Loucy (cell line): ENCODE measurements around the gene SIPA1L3.

ENCODE experiments used
- H2AFZ ChIP-seq: fragments of 200-600 bp; sonication (generic); 2 replicates; pipeline ENCODE4 v1.6.0; 2016; ENCODE audit warnings: antibody characterized with exemption, mild to moderate bottlenecking, low read length, moderate library complexity
- H3F3A ChIP-seq: fragments of 200-600 bp; 2 replicates; pipeline ENCODE4 v1.6.0; 2016; ENCODE audit warnings: antibody characterized with exemption, low read depth, mild to moderate bottlenecking
- H3K27me3 ChIP-seq: fragments of 200-600 bp; sonication (generic); 2 replicates; pipeline ENCODE4 v1.6.1; 2014; ENCODE audit warnings: low read length, mild to moderate bottlenecking; ENCODE audit not compliant: insufficient read depth, poor library complexity, severe bottlenecking
- H3K36me3 ChIP-seq: fragments of 200-600 bp; sonication (generic); 2 replicates; pipeline ENCODE4 v1.6.1; 2016; ENCODE audit warnings: low read length; ENCODE audit not compliant: insufficient read depth
- H3K4me1 ChIP-seq: fragments of 200-600 bp; sonication (generic); 2 replicates; pipeline ENCODE4 v1.5.1; 2014; ENCODE audit warnings: low read length, mild to moderate bottlenecking; ENCODE audit not compliant: insufficient read depth, poor library complexity, severe bottlenecking
- H3K4me2 ChIP-seq: fragments of 200-600 bp; sonication (generic); 2 replicates; pipeline ENCODE4 v1.6.0; 2014; ENCODE audit warnings: antibody characterized with exemption, low read length, low read depth, mild to moderate bottlenecking; ENCODE audit not compliant: poor library complexity, severe bottlenecking
- H3K4me3 ChIP-seq: fragments of 200-600 bp; sonication (generic); 2 replicates; pipeline ENCODE4 v1.5.1; 2014; ENCODE audit warnings: low read length, mild to moderate bottlenecking, mixed read lengths; ENCODE audit not compliant: poor library complexity, severe bottlenecking
- H3K79me2 ChIP-seq: fragments of 200-600 bp; sonication (generic); 2 replicates; pipeline ENCODE4 v1.6.1; 2014; ENCODE audit warnings: low read length; ENCODE audit not compliant: insufficient read depth
- H3K9ac ChIP-seq: fragments of 200-600 bp; sonication (generic); 2 replicates; pipeline ENCODE4 v1.6.0; 2014; ENCODE audit warnings: mild to moderate bottlenecking, low read depth, low read length, moderate library complexity; ENCODE audit not compliant: poor library complexity, severe bottlenecking
- H3K9me2 ChIP-seq: fragments of 200-600 bp; sonication (generic); replicated peaks from 2 replicates; pipeline ENCODE4 v1.6.1; 2016; ENCODE audit warnings: low read depth, low read length, mixed read lengths
- H3K9me3 ChIP-seq: fragments of 200-600 bp; sonication (generic); 2 replicates; pipeline ENCODE4 v1.6.1; 2014; ENCODE audit warnings: mild to moderate bottlenecking, antibody characterized with exemption, low read length, low read depth; ENCODE audit not compliant: insufficient read depth
- H4K20me1 ChIP-seq: fragments of 200-600 bp; sonication (generic); 2 replicates; pipeline ENCODE4 v1.6.0; 2014; ENCODE audit warnings: antibody characterized with exemption, low read length, mild to moderate bottlenecking; ENCODE audit not compliant: insufficient read depth, poor library complexity, severe bottlenecking
- CTCF ChIP-seq: fragments of 200-600 bp; sonication (generic); conservative IDR thresholded peaks from 2 replicates; pipeline ENCODE4 v1.5.1; 2014; ENCODE audit warnings: mild to moderate bottlenecking, antibody characterized with exemption, low read length
- EZH2phosphoT487 ChIP-seq: fragments of 200-600 bp; IDR thresholded peaks from 2 replicates; pipeline ENCODE4 v1.6.1; 2018; ENCODE audit warnings: antibody characterized with exemption, mild to moderate bottlenecking, moderate library complexity, borderline replicate concordance

SIPA1L3 gene

GRCh38 chr19:37966662-37967231 lies 59.7 kb downstream of the SIPA1L3 start:
- no peak for TF ChIP-seq CTCF
- TF ChIP-seq EZH2phosphoT487: no peak
- H3K4me3 ChIP-seq: no peak overlapping the region
- H4K20me1 ChIP-seq: no peaks in the 10 kb centered on the region
- H3K9me2 ChIP-seq: no peaks in the 10 kb centered on the region
- no peaks in the 10 kb centered on the region; the same call in 1 of the 2 replicates for H3K9me3 ChIP-seq
- H3K79me2 ChIP-seq: peaks cover 45% of the 10 kb centered on the region; the same call in 1 of the 2 replicates
- H3K36me3 ChIP-seq: no peaks in the 10 kb centered on the region
- no peak overlapping the region for H3K9ac ChIP-seq
- no peak overlapping the region for H3K4me2 ChIP-seq
- no peaks in the 10 kb centered on the region for H3K4me1 ChIP-seq
- no peaks in the 10 kb centered on the region for H3F3A ChIP-seq
- no peak overlapping the region for H2AFZ ChIP-seq
- H3K27me3 ChIP-seq: no peaks in the 10 kb centered on the region

GRCh38 chr19:37969695-37970094 lies 62.7 kb downstream of the SIPA1L3 start:
- Histone ChIP-seq H3K9me2 (no peaks in the 10 kb centered on the region), H3K4me2 (no peak overlapping the region), H3F3A (no peaks in the 10 kb centered on the region), H4K20me1 (no peaks in the 10 kb centered on the region), H3K9ac (no peak overlapping the region), H3K27me3 (no peaks in the 10 kb centered on the region), H3K4me1 (no peaks in the 10 kb centered on the region), H3K9me3 (no peaks in the 10 kb centered on the region; the same call in 1 of the 2 replicates), H2AFZ (no peak overlapping the region), H3K79me2 (peaks cover 42% of the 10 kb centered on the region; the same call in 1 of the 2 replicates), H3K36me3 (no peaks in the 10 kb centered on the region), H3K4me3 (no peak overlapping the region)
- no peak for TF ChIP-seq CTCF

GRCh38 chr19:37970699-37971098 lies 63.7 kb downstream of the SIPA1L3 start:
- H3K79me2 ChIP-seq: peaks cover 43% of the 10 kb centered on the region; the same call in 1 of the 2 replicates
- H3K27me3 ChIP-seq: no peaks in the 10 kb centered on the region

More at GRCh38 chr19:37970699-37971098, 63.7 kb downstream of the SIPA1L3 start:
- H3K36me3 ChIP-seq: no peaks in the 10 kb centered on the region
- H3K9me3 ChIP-seq: no peaks in the 10 kb centered on the region; the same call in 1 of the 2 replicates
- no peaks in the 10 kb centered on the region for H3K4me1 ChIP-seq
- H2AFZ ChIP-seq: no peak overlapping the region
- H4K20me1 ChIP-seq: no peaks in the 10 kb centered on the region
- H3K4me2 ChIP-seq: no peak overlapping the region
- no peaks in the 10 kb centered on the region for H3K9me2 ChIP-seq
- H3K4me3 ChIP-seq: no peak overlapping the region
- no peak for TF ChIP-seq CTCF
- no peak for TF ChIP-seq EZH2phosphoT487
- no peak overlapping the region for H3K9ac ChIP-seq
- no peaks in the 10 kb centered on the region for H3F3A ChIP-seq
